NCI-H460 (cell line): ENCODE data around the gene MTUS2. TPM values are rescaled to one million over a fixed set of nuclear protein-coding genes. Genes with fewer than 3 reads are reported as not detected.

Experiments
- DNase-seq: peaks from one replicate; pipeline ENCODE4 v3.0.0-alpha.2; 2016; ENCODE audit warnings: low read depth; ENCODE audit errors: extremely low read depth
- total RNA-seq: library from RNA; depleted of rRNA; stranded (reverse); fragments of >200 nt; shearing (Covaris generic); gene quantifications from 2 replicates; pipeline ENCODE4 v1.2.3, GENCODE V29; 2014

The MTUS2 gene
- total RNA-seq, 1 experiment from 2014 or later, result not detected

DNA sequence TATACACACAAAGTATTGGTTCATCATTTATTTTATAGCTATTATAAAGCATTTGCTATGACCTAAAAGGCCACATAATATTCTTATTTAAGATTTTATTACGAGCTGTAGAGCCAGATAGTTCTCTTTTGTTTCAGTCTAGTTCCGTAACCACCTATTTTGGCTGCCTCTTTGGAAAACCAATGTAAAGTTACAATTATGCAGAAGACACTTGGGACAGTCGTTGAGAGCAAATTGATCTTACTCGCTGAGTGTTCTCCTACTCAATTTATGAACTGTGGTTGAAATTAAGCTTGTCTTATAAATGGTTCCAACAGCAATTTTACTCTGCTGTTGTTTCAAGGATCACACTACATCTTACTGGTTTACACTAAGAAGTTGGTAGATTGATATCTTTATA is 653.0 kb downstream of the MTUS2 start:
- no peak for DNase-seq

DNA sequence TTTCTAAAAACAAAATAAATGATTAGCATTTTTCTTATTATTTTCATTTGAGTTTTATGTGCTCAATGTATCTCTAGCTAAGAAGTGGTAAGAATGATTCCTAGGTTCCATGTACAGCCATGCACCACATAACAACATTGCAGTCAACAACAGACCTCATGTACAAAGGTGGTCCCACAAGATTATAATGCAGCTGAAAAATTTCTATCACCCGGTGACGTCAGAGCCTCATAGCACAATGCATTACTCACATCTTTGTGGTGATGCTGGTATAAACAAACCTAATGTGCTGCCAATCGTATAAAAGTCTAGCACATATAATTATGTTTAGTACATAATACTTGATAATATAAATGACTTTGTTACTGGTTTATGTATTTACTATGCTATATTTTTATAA is 654.9 kb downstream of the MTUS2 start:
- DNase-seq, result no peak

DNA sequence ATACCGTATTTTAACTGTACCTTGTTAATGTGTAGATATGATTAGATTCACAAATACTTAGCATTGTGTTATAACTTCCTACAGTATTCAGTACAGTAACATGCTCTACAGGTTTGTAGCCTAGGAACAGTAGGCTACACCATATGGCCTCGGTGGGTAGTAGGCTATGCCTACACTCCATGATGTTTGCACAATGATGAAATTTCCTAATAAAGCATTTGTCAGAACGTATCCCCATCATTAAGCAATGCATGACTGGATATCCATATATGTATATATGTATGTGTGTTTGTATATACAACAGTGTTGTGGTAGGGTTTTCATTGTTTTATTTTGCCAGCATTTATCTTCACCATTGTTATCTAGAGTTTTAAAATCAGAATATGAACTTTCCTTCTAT is 655.9 kb downstream of the MTUS2 start:
- no peak for DNase-seq

DNA sequence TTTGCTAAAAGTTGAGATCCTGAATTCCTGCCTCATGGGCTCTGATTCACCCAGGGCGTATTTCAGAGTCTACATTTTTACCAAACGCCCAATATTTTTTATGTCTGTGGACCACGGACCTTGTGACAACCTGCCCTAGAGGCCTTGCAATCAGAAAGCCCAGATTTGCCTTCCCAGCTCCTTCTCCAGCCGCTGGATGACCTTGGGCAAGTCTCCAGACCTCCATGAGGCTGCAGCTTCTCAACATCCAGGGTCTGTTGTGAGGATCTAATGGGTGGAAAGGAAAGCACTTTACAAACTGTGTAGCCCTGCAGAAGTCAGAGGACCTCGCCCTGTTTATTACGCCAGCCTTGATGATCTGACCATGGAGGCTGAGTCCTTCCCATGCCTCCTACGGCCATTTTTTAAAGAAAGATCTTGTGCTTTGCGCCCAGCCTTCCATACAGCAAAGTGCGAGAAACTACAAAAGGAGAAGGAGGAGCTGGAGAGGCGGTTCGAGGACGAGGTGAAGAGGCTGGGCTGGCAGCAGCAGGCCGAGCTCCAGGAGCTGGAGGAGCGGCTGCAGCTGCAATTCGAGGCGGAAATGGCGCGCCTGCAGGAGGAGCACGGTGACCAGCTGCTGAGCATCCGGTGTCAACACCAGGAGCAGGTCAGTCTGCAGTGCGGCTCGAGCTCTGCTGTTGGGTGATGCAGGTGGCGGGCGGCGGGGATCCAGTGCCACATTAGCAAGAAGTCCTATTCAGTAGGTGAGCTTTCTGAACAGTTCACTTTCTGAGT is 659.8 kb downstream of the MTUS2 start:
- DNase-seq, result no peak

DNA sequence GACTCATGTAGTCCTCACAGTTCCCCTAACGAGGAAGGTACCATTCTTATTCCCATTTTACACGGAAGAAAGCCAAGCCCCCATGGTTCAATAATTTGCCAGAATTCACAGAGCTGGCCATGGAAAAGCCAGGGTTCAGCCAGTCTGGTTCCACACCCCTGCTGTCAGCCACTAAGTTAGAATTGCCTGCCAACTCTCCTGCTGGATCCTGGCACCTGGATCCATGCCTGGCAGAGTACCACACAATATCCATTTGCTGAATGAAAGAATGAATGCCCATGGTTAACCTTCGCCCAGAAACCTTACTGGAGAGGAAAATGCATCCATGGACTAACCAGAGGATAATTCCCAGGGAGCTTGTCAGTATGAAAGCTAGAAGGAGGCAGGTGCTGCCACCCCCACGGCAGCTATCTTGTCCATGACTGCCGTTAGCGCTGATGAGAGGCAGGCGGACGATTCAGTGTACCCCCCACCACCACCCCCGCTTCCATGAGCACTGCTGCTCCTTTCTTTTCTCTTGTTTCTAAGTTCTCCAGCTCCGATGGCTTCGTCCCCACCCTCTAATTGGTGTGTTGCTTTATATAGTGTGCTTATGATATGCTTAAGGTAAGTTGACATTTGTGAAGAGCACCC is 660.9 kb downstream of the MTUS2 start:
- no peak for DNase-seq

DNA sequence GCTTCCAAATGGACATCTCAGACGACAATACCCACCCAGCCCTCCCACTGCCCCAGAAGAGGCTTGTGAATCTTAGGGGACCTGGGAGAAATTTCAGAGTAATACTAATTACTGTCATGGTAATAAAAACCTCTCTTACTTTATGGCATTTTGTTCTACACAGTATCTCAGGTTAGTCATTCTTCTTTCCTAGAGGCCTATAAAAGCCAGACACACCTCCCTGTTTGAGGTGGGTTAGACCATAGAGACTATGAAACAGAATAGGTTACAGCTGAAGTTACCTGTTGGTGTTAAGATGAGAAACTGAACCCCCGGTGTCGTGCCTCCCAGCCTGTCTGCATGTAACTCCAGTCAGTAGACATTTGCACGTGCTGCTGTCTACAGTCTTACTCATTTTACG is 661.5 kb downstream of the MTUS2 start:
- DNase-seq, result no peak

DNA sequence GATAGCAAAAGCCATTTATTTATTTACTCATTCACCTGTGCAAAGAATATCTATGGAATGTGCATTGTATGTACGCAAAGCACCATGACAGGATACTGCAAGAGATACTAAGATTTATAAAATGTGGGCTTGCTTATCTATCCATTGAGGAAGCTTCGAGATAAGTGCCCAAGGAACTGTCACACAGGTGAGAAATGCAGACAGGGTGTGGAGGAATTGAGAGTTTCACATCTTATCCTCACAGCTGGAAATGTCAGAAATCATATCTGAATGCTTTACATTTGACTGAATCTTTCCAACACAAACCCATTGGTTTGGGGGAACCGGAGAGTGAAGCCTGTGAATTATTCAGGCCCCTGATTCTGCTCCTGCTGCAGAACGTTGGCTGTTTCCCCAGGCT is 662.4 kb downstream of the MTUS2 start:
- no peak for DNase-seq

DNA sequence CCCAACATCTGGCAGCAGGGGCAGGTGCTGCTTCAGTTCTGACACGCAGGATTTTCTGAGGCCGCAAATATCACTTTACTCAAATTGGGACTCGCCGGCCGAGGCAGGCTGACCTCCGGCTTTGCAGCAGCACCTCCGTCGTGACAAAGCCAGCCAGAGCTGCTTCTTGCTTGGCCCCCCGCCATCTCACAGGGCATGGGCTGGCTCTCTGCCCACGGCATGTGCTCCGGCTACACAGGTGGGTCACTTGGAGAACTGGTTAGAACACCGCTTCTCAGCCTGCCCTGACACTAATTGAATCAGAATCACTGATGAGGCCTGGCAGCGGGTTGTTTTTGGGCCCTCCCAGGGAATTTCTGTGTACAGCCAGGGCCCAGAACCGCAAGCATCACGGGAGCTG is 663.1 kb downstream of the MTUS2 start:
- DNase-seq, result no peak

DNA sequence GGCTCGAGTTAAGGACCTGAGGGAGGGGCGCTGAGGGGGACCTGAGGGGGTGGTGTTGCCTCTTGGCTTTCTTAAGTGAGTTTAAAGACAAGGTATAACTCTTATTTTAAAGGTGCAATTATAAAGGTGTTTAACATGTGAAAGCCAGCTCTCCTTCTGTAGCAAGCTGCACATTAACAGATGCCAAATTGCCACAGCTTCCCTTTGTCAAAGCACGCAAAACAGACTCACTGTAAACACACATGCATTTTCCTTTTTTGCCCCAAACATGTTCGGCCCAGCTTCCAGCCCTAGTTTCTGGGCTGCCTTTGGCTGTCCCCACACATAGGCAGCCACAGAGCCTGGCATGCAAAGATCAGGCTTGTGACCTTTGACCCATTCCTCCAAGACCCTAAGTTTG is 663.5 kb downstream of the MTUS2 start:
- DNase-seq, result no peak

DNA sequence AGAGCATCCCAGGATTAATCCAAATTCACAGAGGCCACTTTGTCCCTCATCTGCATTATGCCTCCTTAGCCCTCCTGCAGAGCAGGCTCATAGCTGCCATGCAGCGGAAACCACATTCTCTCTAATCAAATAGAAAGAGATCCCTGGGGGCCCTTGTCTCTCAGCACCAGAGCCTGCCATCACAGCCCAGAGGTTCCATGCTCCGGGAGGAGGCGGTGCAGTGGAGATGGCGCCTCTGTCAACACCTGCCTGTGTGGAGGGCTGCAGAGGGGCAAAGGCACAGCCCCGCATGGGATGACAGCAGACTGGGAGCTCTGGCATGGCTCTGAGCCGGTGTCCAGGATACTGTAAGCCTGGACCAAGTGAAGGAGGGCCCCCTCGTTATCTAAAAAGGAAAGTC is 664.1 kb downstream of the MTUS2 start:
- DNase-seq, result no peak

DNA sequence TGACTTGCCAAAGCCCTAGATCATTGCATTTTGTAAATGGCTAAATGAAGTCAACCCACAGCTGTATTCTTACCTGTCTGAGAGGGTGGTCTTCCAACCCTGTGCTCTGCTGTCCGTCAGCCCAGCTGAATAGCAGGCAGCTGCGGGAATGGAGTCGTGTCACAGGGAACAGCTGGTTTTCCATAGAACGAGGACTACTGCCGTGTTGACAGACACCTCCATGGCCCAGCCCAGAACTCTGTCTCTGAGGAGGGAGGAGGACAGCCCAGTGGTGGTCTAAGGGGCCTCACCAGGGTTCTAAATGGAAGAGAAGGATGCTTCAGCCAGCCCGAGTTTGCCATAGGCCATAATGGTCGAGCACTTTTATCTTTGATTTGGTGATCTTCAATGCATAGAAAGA is 664.7 kb downstream of the MTUS2 start:
- no peak for DNase-seq

DNA sequence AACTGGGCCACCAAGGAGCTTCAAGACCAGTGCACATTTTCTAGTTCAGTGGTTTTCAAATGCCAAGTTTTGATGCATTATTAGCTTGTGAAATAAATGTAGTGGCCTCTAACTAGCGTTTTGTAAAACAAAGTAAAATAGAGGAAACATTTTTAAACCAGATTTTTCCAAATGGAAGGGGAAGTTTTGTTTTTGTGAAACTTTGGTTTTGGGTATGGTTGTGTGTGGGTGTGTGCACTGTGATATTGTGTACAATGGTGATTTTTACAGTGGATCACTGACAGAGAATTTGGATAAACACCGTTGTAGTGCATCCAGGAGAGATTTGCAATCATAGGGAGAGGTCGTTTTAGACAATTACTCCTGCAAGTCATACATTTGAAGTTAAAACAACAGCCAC is 666.4 kb downstream of the MTUS2 start:
- DNase-seq, result no peak

DNA sequence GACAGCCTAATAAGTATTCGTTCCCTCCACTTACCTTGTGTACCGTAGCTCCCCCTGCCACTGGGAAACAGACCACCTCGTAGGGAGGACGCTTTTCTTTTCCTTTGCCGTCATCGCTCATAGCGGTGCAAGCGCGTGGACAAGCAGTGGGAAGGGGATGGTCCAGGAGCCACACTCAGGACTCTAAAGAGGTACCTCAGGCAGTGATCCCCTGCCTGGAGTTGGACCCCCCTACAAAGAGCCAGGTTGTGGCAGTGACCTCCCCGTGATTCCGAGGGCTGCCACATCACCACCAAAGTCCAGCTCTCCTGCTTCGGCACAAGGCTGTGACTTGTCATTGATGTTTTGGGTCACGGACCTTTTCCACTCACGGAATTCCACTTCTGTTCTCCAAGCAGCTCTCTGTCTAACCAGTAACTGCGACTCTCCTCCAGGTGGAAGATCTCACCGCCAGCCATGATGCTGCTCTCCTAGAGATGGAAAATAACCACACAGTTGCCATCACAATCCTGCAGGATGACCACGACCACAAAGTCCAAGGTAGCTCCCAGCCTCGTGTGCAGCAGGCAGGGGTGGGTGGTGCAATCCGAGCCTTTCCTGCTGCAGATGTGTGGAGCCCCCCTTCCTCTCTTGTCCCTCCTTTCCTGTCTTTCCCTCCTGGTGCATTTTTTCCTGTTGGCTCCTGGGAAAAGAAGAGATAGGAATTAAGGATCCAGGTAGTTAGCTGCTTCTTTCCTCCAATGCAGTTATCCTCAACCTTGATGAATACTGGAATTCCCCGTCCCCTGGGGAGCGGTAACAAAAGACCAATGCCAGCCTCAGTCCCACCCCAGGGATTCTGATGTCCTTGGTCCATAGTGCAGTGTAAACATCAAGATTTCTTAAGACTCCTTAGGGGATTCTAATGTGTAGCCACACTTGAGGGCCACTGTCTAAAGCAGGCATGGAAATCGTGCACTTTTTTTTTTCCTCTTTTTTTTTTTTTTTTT is 667.6 kb downstream of the MTUS2 start:
- DNase-seq, result no peak

DNA sequence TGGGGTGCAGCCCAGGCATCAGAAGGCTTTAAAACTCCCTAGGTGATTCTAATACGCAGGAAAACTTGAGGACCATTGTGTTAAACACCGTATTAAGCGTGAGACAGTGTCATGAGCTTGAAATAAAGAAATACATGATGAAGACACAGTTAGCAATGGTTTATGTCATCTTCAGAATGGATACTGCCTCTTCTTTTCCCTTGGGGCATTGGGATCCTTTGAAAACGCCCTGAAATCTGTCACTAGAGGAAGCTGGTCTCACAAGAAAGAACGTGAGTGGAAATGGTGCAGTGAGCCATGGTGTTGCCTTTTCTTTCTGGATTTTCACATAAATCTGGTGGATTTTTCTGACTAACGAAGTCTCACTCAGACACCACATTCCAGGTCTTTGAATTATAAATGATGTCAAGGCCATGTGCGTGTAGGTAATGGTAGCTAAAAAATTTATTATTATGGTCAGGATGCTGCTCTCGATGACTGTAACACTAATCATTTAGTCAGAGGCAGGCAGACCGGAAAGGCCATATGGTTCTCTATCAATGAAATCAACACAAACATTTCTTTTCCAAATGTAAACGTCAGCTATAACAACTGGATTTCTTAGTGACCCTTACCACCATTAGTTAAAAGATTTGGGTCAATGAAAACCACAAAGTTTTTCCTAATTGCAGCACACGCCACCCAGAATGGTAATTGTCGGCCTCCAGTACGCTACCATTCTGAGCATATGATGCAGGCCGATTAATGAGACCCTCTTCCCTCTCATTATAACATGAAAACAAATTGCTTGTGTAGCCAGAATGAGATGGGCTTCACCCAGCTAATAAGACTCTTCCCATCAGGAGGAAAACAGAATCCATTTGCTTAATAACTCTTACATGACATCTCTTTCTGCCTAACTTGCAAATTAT is 669.8 kb downstream of the MTUS2 start:
- DNase-seq, result no peak

DNA sequence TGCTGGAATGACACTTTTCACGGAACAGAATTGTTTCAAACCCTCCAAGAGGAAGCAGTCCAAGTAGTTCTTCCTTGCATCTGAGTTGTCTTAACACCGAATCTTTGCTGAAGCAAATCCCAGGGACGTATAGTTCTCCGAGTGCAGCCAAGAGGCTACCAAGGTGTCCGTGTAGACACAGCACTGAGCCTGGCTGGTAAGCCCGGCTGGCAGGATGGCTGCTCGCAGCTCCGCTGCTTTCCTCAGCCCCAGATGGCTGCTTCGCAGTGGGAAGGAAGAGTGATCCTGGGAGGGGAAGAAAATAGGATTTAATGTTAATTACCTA is 670.4 kb downstream of the MTUS2 start:
- no peak for DNase-seq

DNA sequence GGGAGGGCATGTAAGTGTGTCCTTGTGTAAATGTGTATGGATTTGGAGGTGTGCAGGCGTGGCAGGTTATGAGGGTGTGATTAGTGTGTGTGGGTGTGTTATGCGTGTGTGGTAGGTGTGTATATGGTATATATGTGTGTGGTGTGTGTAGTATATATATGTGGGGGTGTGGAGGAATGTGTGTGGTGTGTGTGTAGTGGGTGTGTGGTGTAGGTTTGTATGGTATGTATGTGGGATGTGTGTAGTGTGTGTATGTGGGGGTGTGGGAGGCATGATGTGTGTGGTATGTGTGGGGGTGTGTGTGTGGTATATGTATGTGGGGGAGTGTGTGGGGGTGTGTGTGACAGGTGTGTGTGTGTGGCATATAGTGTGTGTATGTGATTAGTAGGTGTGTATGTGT is 671.1 kb downstream of the MTUS2 start:
- no peak for DNase-seq

DNA sequence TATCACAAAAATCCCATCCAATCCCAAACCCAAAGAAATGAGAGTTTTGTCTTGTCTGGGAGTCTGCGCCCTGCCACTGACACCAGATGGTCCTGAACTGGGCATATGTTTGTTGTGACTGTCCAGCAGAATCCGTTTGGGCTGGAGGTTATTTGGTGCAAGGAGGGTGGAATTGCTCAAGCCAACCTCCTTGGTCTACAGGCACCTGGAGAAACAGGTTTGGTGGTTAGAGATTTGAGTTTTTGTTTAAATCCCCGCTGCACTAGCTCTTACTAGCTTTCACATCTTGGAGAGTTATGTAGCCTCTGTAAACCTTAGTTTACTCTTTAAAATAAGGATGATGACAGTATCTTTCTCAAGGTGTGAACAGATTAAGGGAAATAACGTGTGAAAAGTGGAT is 673.7 kb downstream of the MTUS2 start:
- DNase-seq, result no peak

DNA sequence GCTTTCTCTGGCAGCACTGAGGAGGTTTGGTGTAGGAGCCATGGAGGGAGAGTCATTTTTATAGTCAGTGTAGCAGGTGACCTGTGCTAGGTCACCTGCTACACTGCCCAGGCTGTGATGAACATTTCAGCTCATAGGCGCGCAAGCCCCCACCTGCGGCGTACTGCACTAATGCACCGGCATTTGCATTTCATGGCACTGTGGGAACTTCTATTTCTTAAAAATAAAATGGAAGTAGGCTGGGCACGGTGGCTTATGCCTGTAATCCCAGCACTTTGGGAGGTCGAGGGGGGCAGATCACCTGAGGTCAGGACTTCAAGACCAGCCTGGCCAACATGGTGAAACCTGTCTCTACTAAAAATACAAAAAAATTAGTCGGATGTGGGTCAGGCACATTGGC is 674.4 kb downstream of the MTUS2 start:
- DNase-seq, result no peak

DNA sequence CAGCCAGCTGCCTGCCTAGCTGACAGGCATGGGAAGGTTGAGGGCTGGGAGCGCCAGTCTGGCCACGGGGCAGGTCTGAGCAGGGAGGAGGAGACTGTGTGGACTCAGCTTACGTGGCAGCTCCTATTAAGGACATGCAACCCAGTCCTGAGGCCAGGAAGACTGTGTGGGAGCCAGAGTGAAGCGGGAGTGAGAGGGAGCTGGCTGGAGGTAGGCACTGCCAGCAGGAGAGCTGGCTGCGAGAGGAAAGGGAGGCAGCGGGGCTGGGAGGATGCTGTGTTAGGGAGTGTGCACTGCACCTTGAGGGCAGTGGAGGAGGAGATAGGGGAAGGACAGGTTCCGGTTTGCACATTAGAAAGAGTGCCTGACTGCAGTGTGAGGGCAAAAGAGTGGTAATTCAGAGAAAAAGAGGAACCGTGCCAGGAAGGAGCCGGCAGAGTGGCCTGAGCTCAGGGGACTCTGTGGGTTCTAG is 676.1 kb downstream of the MTUS2 start:
- DNase-seq, result no peak

DNA sequence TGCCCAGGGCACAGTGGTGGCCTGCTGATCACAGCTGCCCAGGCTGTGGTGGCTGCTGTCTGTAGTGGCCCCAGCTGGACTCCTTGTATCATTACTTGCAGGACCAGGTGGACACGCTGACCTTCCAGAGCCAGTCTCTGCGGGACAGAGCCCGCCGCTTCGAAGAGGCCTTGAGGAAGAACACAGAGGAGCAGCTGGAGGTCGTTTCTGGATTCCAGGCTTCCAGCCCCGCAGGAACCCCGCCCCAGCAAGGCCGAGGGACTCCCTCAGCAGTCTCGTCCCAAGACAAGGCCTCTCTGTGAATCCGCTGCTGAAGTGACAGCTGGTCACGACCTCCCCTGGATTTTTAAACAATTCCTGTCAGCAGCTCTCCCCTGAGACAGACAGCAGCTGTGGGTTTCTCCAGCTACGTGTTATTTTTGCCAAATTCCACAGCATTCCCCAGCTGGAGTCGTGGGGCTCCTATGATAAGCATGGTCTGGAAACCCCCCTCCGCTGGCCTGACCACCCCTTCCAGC is 677.1 kb downstream of the MTUS2 start:
- no peak for DNase-seq
